DMS53 (cell line): ENCODE results near the gene NHLRC2.
"Not testable (repeated sequence)": the region's sequence is repeated elsewhere in the genome, so short reads cannot be mapped to it uniquely, and the experiment has no call there.

Experiments used
- DNase-seq: peaks from one replicate; lab custom pipeline; 2025; lab: John Stamatoyannopoulos, UW

NHLRC2 gene, protein sequence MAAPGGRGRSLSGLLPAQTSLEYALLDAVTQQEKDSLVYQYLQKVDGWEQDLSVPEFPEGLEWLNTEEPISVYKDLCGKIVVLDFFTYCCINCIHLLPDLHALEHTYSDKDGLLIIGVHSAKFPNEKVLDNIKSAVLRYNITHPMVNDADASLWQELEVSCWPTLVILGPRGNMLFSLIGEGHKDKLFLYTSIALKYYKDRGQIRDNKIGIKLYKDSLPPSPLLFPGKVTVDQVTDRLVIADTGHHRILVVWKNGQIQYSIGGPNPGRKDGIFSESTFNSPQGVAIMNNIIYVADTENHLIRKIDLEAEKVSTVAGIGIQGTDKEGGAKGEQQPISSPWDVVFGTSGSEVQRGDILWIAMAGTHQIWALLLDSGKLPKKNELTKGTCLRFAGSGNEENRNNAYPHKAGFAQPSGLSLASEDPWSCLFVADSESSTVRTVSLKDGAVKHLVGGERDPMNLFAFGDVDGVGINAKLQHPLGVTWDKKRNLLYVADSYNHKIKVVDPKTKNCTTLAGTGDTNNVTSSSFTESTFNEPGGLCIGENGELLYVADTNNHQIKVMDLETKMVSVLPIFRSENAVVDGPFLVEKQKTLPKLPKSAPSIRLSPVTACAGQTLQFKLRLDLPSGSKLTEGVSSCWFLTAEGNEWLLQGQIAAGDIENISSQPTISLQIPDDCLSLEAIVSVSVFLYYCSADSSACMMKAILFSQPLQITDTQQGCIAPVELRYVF

DNA sequence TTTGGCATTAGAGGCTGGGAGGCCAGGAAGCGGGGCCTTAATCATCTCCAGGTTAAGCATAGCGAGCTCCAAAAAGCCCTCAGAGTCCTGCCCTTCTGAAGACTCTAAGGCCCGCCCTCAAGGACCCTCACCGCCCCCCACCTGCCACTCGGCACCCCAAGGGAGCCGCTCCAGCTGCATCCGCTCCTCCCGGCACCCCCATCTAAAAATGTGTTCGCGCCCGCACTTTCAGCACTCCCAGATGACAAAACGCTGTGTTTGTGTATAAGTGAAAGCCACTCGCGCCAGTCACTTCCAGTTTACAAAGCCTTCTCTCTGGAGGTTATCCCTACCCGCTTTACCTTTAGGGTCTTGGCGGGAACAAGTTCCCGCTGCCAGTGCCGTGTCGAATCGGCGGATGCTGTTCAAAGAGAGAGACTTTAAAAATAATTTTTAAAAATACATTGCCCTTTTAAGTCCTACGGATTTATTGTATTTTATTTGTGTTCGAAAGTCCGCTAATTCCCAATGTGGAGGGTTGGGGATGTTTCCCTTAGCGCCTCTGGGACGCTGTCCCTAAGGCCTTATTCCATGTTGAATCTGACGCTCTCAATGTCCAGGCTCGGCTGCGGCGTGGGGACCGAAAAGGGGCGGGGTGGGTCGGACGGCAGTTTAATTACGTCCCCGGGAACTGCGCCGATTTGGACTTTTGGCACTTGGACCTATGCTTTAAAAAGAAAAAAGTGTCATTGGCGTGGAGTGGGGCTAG lies at the start of gene NHLRC2, which contains the start of gene DCLRE1A:
NHLRC2 (plus strand) TSS at position 649 of the 748 bp plus-strand sequence. CDS start 212 bp downstream, outside the sequence.
DCLRE1A (minus strand) TSS at position 70 of the 748 bp plus-strand sequence. CDS start 900 bp downstream, outside the sequence.
- DNase-seq, result peak; percentile 95

DNA sequence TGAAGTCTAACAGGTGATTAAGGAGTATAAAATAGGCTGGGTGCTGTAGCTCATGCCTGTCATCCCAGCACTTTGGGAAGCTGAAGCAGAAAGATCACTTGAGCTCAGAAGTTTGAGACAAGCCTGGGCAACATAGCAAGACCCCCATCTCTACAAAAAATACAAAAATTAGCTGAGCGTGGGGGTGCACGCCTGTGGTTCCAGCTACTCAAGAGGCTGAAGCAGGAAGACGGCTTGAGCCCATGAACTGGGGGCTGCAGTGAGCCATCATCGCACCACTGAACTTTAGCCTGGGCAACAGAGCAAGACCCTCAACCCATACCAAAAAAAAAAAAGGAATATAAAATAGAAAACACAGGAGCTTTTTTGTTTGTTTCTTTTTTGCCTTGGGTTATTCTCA lies 48.0 kb upstream of the NHLRC2 start:
- no peak for DNase-seq

DNA sequence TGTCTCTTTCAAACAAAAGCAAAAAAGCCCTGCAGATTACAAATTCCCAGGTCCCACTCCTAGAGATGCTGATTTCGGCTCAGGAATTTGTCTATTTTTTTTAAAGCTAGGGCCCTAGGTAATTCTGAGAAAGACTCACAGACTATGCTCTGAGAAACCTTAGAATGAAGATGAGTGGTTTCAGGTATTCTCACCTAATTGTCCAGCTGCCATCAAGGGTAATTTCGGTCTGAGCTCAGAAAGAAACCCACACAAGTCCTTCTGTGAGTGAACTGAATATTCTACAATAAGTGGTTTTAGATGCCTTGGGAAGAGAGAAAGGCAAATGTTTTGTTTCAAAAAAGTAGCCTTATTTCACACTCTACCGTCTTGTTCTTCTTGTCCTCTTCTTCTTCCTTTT lies 46.3 kb upstream of the NHLRC2 start:
- DNase-seq, result no peak

DNA sequence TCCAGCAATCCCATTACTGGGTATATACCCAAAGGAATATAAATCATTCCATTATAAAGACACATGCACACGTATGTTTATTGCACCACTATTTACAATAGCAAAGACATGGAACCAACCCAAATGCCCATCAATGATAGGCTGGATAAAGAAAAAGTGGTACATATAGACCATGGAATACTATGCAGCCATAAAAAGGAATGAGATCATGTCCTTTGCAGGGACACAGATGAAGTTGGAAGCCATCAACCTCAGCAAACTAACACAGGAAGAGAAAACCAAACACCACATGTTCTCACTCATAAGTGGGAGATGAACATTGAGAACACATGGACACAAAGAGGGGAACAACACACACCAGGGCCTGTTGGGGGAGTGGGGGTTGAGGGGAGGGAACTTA lies 39.8 kb upstream of the NHLRC2 start:
- not testable (repeated sequence) for DNase-seq

DNA sequence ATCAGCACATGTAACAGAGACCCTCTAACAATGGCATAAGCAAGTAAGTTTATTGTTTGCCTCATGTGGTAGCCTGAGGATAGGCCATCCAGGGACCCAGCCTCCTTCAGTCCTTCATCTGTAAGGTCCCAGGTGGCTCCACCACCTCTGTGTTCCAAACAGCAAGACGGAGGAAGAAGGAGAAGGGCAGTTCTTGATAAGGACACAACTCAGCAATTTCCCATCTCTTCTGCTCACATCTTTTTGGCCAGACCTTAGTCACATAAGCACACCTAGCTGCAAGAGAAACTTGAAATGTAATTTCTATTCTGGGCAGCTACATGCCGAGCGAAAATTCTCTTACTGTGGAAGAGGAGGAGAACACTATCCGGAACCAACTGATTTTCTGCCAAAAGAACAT lies 34.5 kb upstream of the NHLRC2 start:
- no peak for DNase-seq

DNA sequence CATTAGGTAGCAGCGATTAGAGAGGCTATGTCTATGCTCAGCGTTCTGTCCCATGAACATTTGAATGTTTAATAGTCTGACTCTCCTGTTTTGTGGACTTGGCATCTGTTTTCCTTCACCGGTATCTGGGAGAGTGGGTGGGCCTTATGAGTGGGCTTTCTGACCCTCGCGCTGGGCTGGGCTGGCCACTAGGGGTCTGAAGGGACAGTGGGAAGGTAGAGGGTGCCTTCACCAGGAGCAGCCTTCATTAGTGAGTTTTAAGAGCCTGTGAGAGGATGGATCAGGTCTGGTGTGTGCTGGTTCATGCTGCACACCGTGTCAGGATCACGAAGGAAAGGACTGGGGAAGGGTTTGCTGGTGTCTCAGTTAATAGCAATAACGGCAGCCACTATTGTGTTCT lies 34.0 kb upstream of the NHLRC2 start:
- peak; percentile 7 for DNase-seq

DNA sequence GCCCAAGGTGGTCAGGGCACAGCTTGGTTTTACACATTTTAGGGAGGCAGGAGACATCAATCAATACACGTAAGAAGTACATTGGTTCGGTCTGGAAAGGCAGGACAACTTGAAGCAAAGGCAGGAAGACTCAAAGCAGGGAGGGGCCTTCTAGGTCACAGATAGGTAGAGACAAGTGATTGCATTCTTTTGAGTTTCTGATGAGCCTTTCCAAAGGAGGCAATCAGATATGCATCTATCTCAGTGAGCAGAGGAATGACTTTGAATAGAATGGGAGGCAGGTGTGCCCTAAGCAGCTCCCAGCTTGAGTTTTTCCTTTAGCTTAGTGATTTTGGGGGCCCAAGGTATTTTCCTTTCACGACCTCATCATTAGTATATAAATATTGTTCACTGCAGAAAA lies 33.2 kb upstream of the NHLRC2 start:
- DNase-seq, result not testable (repeated sequence)

DNA sequence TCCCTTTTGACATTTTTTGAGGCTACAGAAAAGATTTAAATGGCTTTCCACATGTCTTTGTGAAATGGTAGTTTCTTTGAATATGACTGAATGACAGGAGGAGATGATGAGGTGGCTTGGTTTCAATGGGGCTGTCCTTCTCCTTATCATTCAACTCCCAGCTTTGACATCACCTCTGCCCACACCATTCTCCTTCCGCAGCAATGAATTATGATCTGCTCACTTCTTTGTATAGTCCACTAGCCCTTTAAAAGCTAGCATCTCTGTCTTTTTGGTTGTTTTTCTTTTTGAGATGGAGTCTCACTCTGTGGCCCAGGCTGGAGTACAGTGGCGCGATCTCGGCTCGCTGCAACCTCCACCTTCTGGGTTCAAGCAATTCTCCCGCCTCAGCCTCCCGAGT lies 32.3 kb upstream of the NHLRC2 start:
- no peak for DNase-seq

DNA sequence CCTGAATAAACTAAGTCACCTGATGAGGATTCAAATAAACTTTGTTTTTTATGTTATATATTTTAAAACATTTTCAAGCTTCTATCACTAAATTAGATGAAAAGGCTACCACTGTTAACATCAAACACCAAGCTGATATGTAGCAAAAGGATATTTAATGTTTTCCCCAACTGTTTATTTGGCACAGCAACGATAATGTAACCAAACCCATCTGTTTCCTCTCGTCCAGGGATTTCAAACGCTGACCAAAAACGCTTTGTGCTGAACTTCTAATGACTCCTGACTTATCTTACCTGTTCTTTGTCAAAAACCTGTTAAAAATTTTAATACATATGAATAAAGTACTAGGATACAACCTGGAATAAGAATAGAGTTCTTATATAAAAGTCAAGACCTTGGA lies 31.1 kb upstream of the NHLRC2 start:
- DNase-seq, result no peak

DNA sequence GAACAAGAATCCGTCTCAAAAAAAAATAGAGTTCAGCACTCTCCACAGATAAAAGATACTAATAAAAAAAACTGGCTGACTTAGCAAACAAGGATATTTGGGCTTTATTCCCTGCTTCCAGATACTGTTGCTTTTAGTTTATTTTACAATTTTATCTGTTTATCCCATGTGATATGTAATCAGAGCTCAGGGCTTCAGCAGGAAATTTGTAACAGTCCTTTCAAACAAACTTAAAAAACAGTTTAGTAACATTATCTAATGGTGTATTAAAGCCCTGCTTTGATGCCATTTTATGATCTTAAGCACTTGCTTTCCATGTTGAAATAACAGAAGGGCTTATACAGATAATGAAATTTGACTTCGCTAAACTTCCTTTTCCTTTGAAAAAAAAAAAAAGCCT lies 28.7 kb upstream of the NHLRC2 start:
- no peak for DNase-seq

DNA sequence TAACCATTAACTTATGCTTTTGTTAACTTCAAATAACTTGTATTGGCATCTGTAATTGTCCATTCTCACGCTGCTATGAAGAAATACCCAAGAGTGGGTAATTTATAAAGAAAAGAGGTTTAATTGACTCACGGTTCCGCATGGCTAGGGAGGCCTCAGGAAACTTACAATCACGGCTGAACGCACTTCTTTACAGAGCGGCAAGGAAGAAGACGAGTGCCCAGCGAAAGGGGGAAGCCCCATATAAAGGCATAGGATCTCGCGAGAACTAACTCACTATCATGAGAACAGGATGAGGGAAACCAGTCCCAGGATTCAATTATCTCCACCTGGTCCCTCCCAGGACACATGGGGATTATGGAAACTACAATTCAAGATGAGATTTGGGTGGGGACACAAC lies 25.9 kb upstream of the NHLRC2 start:
- DNase-seq, result not testable (repeated sequence)

DNA sequence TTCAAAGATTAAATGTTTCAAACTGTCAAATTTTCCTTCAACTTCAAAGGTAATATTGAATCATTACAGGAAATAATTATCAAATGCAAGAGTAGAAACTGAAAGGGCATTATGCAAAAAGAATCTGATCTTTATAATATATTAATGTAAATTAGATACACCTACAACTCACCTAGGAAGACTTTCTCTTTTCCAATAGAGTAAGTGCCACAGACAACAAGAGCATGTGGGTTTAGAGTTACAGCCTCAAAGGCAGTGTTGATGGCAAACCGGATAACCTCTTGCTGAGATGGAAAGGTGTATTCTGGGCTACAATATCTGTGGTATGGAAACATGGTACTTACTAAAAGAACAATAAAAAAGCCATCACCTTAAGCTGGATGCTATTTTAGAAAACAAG lies 12.3 kb upstream of the NHLRC2 start:
- DNase-seq, result no peak

DNA sequence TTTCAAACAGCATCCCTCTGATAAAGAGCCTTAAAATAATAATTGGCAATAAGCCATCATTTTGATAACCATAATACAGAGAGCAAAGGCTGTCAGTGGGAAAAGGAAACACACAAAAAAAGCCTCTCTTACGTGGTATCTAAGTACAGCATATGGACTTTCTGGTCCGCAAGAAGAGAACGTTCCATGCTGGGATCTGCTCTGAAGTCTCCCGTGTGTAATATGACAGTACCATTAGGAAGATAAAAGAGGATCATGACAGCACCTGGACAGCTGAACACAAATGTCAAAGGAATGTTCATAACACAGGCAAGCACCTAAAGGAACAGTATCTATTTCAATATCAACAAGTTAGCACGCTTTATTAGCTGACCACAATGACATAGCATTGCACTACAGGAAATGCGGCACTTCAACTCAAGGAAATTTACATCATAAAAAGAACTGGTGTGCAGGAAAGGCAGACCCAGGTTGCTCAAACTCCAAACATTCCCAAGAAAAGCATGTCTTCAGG lies 10.4 kb upstream of the NHLRC2 start:
- peak; percentile 82 for DNase-seq

DNA sequence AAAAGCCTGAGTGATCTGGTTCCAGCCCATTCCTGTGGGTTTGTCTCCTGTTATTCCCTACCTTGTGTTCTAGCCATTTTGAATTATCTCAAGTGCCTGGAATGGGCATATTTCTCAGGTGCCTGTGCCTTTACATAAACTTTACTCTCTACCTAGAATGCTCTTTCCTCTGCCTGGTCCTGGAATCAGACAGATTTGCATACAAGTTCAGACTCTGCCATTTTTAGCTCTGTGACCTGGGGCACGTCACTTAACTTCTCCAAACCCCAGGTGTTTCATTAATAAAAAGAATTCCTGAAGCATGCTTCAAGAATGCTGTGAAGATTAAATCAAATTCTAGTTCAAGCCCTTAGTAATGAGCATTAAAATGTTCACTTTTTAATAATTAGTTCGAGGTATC lies 8.4 kb upstream of the NHLRC2 start:
- no peak for DNase-seq

DNA sequence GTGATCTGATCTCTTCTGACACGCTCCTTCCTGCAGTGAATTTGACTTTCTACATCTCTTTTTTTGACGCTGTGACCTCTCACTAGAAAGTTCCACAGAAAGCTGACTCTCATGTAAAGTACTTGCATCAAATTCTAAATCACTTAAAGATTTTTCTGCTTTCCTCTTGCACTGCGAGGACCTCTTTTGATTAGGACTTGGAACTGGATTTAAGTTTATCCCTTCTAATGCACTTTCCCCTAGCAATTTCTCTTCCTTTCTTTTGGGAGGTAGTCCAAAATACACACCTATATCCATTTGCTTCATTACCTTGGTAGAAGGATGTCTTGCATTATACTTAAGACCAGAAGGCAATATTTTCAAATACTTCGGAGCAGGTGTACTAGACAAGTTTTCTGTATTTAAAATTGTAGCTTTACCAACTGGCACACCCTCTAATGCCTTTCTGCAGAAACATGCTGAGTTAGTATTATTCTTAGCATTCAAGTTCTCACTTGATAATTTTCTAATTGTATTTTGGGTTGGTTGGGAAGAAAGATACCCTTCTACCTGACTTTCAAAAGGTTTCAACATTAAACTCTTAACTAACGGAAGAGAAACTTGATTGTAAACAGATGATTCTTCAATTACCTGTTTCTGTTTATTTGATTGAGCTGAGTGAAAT lies 5.2 kb upstream of the NHLRC2 start:
- DNase-seq, result no peak

DNA sequence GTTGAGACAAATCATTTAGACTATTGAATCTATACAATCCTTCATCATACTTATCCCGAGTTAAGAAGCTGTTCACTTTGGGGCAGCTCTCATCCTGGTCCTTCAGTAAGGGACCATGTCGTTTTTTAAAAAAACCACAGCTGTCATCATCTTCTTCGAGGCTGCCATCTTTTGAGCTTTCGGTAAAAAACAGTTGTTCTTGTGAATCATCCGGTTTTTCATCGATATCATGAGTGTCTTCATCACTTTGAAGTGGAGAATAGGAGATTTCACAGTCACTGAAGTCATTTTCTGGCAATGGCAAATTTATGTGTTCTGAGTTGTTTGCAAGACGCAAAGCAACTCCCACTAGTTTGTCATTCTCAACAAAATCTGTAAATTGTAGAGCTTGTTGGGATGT lies 4.5 kb upstream of the NHLRC2 start:
- no peak for DNase-seq

DNA sequence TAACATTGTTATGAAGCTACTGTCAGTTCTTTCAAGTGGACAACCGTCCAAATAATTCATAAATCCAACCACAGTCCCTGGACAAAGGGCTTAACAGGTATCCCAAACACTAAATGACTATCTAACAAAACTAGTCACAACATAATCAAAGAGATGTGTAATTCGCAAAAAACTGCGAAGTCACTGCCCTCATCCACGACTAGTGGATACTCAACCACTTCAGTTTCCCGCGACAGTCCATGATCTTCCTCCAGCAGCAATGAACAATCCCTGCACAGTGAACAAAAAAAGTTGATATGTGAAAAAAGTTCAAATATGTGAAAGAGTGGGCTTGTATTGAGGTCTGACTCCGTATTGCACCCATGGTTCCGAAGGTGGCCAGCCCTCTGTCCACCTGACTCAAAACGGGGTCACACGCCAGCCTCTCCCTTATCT lies 866 bp upstream of the NHLRC2 start:
- DNase-seq, result peak; percentile 82

DNA sequence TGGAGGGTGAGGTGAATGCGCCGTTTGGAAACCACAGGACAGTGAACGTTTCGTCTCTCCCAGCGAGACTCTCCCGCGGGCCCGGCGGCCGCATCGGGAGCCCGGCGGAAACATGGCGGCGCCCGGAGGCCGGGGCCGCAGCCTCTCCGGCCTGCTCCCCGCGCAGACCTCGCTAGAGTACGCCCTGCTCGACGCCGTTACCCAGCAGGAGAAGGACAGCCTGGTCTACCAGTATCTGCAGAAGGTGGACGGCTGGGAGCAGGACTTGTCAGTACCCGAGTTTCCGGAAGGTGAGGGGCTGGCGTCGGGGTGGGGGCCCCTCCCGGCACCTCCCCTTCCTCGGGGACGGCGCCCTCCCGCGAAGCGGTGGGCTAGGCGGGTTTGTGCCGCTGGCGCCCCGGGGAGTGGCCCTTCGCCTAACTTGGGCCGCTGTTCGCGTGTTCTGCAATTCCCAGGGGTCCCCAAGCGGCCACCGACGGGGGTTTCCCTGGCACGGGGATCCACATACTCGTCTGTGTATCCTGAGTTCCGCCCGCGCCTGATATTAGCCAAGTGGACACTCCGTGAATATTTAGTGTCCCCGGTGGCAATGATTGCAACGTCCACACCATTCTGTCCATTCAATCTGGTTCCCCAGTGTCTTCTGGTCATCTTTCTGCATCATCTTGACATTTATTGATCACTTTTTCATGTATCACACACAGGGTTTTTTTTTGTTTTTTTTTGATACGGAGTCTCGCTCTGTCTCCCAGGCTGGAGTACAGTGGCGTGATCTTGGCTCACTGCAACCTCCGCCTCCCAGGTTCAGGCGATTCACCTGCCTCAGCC lies 514 bp downstream of the NHLRC2 start:
- DNase-seq, result peak; percentile 85

DNA sequence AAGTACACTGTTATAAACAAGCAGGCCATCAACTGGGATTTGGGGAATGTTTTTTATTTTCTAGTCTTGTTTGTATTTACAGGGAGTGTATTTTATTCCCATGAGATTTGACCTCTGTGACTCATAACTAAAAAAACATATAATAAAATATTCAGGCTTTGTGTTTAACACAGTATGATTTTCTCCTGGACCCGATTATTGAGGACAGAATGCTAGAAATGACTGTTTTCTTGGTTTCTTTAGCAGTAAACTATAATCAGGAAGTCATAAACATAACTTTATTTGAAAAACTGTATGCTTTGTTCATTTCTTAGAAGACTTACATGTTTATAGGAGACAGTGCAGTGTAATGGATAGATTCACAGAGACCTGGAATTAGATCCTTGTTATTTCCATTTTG lies 2.1 kb downstream of the NHLRC2 start:
- peak; percentile 8 for DNase-seq

DNA sequence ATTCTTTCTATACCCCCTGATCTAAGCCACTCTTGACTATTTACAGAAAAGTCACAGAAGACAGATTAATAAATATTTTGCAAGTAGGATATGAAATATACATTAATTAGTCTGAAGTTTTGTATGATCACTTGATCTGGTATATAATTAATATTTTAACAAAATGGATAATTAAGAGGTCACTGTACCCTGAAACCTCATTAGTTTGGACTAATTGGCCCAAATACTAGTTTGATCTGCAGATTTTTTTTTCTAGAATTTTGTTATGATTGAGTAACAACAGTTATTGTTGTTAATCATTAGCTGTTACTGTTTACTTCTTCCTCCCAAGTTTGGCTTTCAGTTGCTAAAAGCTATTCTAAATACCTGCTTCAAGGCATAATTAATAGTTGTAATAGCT lies 2.7 kb downstream of the NHLRC2 start:
- no peak for DNase-seq

DNA sequence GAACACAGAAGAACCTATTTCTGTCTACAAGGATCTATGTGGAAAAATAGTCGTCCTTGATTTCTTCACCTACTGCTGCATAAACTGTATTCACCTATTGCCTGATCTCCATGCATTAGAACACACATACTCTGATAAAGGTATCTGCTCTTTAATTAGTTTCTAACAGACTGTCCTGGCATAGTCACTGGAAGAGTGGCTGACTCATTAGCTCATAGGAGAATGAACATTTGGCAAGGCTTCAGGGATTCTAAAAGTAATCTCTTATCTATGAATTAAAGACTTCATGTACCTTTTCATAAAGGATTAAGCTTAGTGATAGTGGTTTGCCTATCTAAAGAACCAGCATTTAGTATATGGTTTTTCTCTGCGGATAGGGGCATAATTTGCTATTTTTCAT lies 4.1 kb downstream of the NHLRC2 start:
- DNase-seq, result no peak
